GM20431 (cell line): ENCODE data around the gene MAPK7.

ENCODE experiments used
- in situ Hi-C: fragments of 300-500 bp; cut with MseI, MboI; formaldehyde crosslinking; loops from one replicate; pipeline ENCODE4 v1.15.0; 2020; ENCODE audit warnings: low sequenced_read_pairs; ENCODE audit not compliant: unreplicated experiment

The MAPK7 gene

GRCh38 chr17:19413761-19414160, 35.5 kb downstream of the MAPK7 start:
- in situ Hi-C loops = no loop called here

- in situ Hi-C loops = no loop called here
Observed at GRCh38 chr17:19414396-19415280, 36.3 kb downstream of the MAPK7 start.

- in situ Hi-C loops = no loop called here
Observed at GRCh38 chr17:19415311-19415710, 37.0 kb downstream of the MAPK7 start.

GRCh38 chr17:19415806-19416775, 37.8 kb downstream of the MAPK7 start:
- in situ Hi-C loops = no loop called here

GRCh38 chr17:19417611-19418010, 39.3 kb downstream of the MAPK7 start:
- in situ Hi-C loops = no loop called here

GRCh38 chr17:19418251-19418992, 40.1 kb downstream of the MAPK7 start:
- in situ Hi-C loops = no loop called here

GRCh38 chr17:19421219-19421618, 42.9 kb downstream of the MAPK7 start:
- in situ Hi-C loops = no loop called here

- in situ Hi-C loops = no loop called here
Observed at GRCh38 chr17:19421926-19422325, 43.6 kb downstream of the MAPK7 start.

- in situ Hi-C loops = no loop called here
Observed at GRCh38 chr17:19424934-19425868, 46.9 kb downstream of the MAPK7 start.

- in situ Hi-C loops = no loop called here
Observed at GRCh38 chr17:19426631-19427030, 48.3 kb downstream of the MAPK7 start.

GRCh38 chr17:19431691-19432090, 53.4 kb downstream of the MAPK7 start:
- in situ Hi-C loops = no loop called here
